HUES6 (cell line): ENCODE data around the gene CFH.
A peak's percentile ranks its signal among the peaks of the same experiment; 100 is the strongest.

Source experiments
- H3K27ac ChIP-seq: 2 replicates; pipeline ENCODE4 v1.7.0; 2013; ENCODE audit warnings: low read depth, mild to moderate bottlenecking, low read length, inconsistent platforms
- H3K27me3 ChIP-seq: 2 replicates; pipeline ENCODE4 v1.6.1; 2013; ENCODE audit warnings: low read length; ENCODE audit not compliant: control insufficient read depth, insufficient read depth
- H3K36me3 ChIP-seq: 2 replicates; pipeline ENCODE4 v1.6.1; 2013; ENCODE audit warnings: low read length; ENCODE audit not compliant: control insufficient read depth, insufficient read depth
- H3K4me1 ChIP-seq: 2 replicates; pipeline ENCODE4 v1.6.1; 2013; ENCODE audit warnings: low read length; ENCODE audit not compliant: control insufficient read depth, insufficient read depth
- H3K4me3 ChIP-seq: 2 replicates; pipeline ENCODE4 v1.5.1; 2013; ENCODE audit warnings: low read depth, low read length
- H3K9ac ChIP-seq: one replicate; pipeline ENCODE4 v1.6.1; 2013; ENCODE audit warnings: mild to moderate bottlenecking, low read length
- H3K9me3 ChIP-seq: 2 replicates; pipeline ENCODE4 v1.6.1; 2013; ENCODE audit warnings: low read depth, low read length; ENCODE audit not compliant: control insufficient read depth, insufficient read depth

CFH gene

DNA sequence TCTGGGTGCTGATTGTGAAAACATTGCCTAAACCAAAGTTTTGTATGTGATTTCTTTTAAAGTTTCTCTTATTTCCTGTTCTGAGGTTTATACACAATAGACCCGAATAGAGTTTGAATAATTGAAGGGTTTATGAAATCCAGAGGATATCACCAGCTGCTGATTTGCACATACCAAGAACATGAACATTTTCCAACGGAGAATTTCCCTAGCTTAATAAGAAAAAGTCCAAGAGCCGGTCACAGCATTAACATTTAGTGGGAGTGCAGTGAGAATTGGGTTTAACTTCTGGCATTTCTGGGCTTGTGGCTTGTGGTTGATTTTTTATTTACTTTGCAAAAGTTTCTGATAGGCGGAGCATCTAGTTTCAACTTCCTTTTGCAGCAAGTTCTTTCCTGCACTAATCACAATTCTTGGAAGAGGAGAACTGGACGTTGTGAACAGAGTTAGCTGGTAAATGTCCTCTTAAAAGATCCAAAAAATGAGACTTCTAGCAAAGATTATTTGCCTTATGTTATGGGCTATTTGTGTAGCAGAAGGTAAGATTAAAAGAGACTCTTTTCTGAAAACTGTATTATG is at the start of gene CFH:
TSS of gene CFH (plus strand) at position 407 of the 579 bp plus-strand sequence. CDS start at position 482, 75 bp downstream.
- no peak within 1 kb of the TSS for H3K27ac ChIP-seq
- H3K27me3 ChIP-seq = no peaks in the 10 kb centered on the region
- H3K36me3 ChIP-seq = no peaks in the 10 kb centered on the region
- no peak within 1 kb of the TSS for H3K4me3 ChIP-seq
- H3K9ac ChIP-seq = no peak within 1 kb of the TSS
- no peaks in the 10 kb centered on the region for H3K9me3 ChIP-seq
- no peaks in the 10 kb centered on the region for H3K4me1 ChIP-seq

- H3K9me3 ChIP-seq = no peaks in the 10 kb centered on the region
- H3K4me1 ChIP-seq = 0 out of 2 replicates have a peak, but pooled peaks cover 10% of the 10 kb centered on the region
- no peak overlapping the region for H3K9ac ChIP-seq
- no peak overlapping the region for H3K4me3 ChIP-seq
- no peak overlapping the region for H3K27ac ChIP-seq
- no peaks in the 10 kb centered on the region for H3K27me3 ChIP-seq
- H3K36me3 ChIP-seq = no peaks in the 10 kb centered on the region
These were observed 48.2 kb upstream of the CFH start for GRCh38 chr1:196603651-196604050.

DNA sequence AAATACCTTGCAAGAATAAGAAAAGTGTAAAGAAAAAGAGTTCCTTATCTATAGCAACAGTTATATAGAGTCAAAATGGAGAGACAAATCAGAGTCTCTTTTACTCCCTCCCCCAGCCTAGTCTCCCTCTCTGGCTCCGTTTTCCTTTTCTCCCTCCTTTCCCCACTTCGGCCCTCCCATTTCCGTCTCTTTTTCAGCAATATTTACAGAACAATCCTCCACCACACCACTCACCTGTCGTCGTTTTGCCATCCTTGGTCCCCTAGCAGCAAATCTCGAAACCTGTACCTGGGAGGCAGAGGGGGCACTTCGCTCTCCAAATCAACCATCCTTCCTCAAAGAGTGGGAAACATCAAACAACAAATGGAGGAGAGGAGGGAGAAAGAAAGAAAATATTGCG is 43.9 kb upstream of the CFH start:
- peaks cover 32% of the 10 kb centered on the region for H3K4me1 ChIP-seq
- peak overlapping the region; percentile 91 for H3K9ac ChIP-seq
- H3K27me3 ChIP-seq = no peaks in the 10 kb centered on the region
- no peaks in the 10 kb centered on the region for H3K9me3 ChIP-seq
- H3K4me3 ChIP-seq = peak overlapping the region; percentile 99
- peak overlapping the region; percentile 43; the same call in 1 of the 2 replicates for H3K27ac ChIP-seq
- no peaks in the 10 kb centered on the region for H3K36me3 ChIP-seq

GRCh38 chr1:196608390-196609369 is 43.2 kb upstream of the CFH start, which contains the start of gene KCNT2:
Gene KCNT2, minus strand, starts transcription at chr1:196608440. Its CDS starts 131 bp downstream, at chr1:196608309.
- H3K27me3 ChIP-seq = no peaks in the 10 kb centered on the region
- H3K27ac ChIP-seq = peak within 1 kb of the TSS; percentile 43
- no peaks in the 10 kb centered on the region for H3K36me3 ChIP-seq
- peak within 1 kb of the TSS; percentile 91 for H3K9ac ChIP-seq
- H3K4me1 ChIP-seq = peaks cover 32% of the 10 kb centered on the region
- peak within 1 kb of the TSS; percentile 99 for H3K4me3 ChIP-seq
- no peaks in the 10 kb centered on the region for H3K9me3 ChIP-seq

DNA sequence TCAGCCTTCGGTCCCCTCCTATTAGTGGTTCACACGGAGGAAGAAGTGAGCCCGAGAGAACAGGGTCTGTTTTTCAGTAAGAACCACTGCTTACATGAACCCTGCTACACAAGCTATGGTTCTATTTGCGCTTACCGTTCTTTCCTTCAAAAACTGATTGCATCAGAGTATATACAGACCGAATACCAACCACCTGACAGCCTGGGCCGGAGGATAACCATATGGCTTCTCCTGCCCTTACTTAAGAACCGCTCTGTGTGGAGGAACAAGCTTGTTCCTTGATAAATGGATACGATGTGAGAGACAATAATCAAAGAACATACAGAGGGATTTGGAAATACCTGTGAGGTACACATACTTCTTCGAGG is 42.5 kb upstream of the CFH start:
- H3K4me3 ChIP-seq = peak overlapping the region; percentile 99
- H3K9ac ChIP-seq = peak overlapping the region; percentile 91

GRCh38 chr1:196611873-196612272 is 40.0 kb upstream of the CFH start:
- Histone ChIP-seq H3K4me1 (peaks cover 23% of the 10 kb centered on the region), H3K36me3 (no peaks in the 10 kb centered on the region), H3K9me3 (no peaks in the 10 kb centered on the region), H3K27me3 (no peaks in the 10 kb centered on the region), H3K4me3 (no peak overlapping the region), H3K9ac (no peak overlapping the region), H3K27ac (no peak overlapping the region)

More for the DNA sequence above, 42.5 kb upstream of the CFH start:
- Histone ChIP-seq H3K4me1 (peaks cover 32% of the 10 kb centered on the region), H3K36me3 (no peaks in the 10 kb centered on the region), H3K27ac (peak overlapping the region; percentile 43), H3K9me3 (no peaks in the 10 kb centered on the region), H3K27me3 (no peaks in the 10 kb centered on the region)

DNA sequence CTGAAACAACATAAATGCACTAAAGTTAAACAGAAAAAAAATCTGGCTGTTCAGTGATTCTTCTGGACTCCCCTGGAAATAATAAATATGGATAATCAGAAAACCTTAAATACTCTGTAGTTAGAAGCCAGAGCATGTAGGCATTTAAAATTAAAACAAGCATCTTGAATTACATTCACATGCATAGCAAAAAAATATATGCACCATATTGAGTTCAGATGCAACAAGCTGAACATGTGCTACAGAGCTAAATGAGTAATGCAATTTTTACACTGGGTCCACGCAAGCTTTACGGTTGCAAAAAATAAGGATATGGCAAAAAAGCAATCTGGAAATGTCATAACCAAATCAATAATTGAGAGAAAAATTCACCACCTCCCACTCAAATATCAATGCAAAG is 32.1 kb upstream of the CFH start:
- no peak overlapping the region for H3K4me3 ChIP-seq
- H3K9ac ChIP-seq = no peak overlapping the region
- H3K36me3 ChIP-seq = no peaks in the 10 kb centered on the region
- H3K27me3 ChIP-seq = no peaks in the 10 kb centered on the region
- no peaks in the 10 kb centered on the region for H3K4me1 ChIP-seq
- H3K27ac ChIP-seq = no peak overlapping the region
- H3K9me3 ChIP-seq = no peaks in the 10 kb centered on the region

DNA sequence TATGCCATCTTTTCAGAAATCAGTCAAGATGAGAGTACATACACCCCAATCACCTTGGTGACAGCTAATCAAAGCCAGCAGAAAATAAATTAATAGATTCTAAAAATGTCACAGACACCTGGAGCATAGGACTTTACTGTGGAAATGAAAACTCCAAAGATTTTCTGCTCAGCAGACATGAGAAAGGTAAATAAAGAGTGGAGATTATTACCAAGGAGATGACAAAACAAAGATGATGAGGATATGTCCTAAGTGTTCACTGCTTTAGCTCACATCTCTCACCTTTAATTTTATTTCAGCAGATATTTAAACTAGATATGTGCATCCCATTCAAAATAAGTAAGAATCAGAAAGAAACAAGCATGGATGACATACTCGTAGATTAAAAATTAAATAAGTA is 28.8 kb upstream of the CFH start:
- no peak overlapping the region for H3K27ac ChIP-seq
- no peaks in the 10 kb centered on the region for H3K9me3 ChIP-seq
- no peaks in the 10 kb centered on the region for H3K27me3 ChIP-seq
- no peaks in the 10 kb centered on the region for H3K4me1 ChIP-seq
- H3K4me3 ChIP-seq = no peak overlapping the region
- no peak overlapping the region for H3K9ac ChIP-seq
- no peaks in the 10 kb centered on the region for H3K36me3 ChIP-seq

DNA sequence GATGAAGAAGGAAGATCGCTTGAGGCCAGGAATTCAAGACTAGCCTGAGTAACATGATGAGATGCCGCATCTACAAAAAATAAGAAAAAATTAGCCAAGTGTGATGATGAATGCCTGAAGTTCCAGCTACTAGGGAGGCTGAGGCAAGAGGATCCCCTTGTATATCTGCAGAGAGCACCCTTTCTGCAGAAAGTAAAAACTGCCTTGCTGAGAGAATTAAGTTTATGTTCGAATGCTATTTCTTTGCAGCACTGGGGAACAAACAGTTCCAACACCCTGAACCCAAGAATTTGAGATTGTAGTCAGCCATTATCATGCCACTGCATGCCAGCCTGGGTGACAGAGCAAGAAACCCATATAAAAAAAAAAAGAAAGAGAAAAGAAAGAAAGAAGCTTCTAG is 23.0 kb upstream of the CFH start:
- H3K9ac ChIP-seq = no peak overlapping the region
- H3K9me3 ChIP-seq = peaks cover 3% of the 10 kb centered on the region; the same call in 1 of the 2 replicates
- H3K27ac ChIP-seq = no peak overlapping the region
- H3K36me3 ChIP-seq = no peaks in the 10 kb centered on the region
- H3K4me3 ChIP-seq = no peak overlapping the region
- H3K27me3 ChIP-seq = no peaks in the 10 kb centered on the region
- H3K4me1 ChIP-seq = no peaks in the 10 kb centered on the region

GRCh38 chr1:196637606-196638005 is 14.2 kb upstream of the CFH start:
- Histone ChIP-seq H3K27ac (no peak overlapping the region), H3K4me1 (no peaks in the 10 kb centered on the region), H3K9me3 (no peaks in the 10 kb centered on the region), H3K27me3 (no peaks in the 10 kb centered on the region), H3K36me3 (no peaks in the 10 kb centered on the region), H3K4me3 (no peak overlapping the region), H3K9ac (no peak overlapping the region)

- H3K9ac ChIP-seq = no peak overlapping the region
- no peak overlapping the region for H3K4me3 ChIP-seq
- H3K4me1 ChIP-seq = no peaks in the 10 kb centered on the region
- H3K36me3 ChIP-seq = no peaks in the 10 kb centered on the region
- no peak overlapping the region for H3K27ac ChIP-seq
- no peaks in the 10 kb centered on the region for H3K27me3 ChIP-seq
- H3K9me3 ChIP-seq = no peaks in the 10 kb centered on the region
These were observed 13.4 kb upstream of the CFH start for GRCh38 chr1:196638466-196638865.
